ENCODE measurements around the gene MPP3.

The MPP3 gene

DNA sequence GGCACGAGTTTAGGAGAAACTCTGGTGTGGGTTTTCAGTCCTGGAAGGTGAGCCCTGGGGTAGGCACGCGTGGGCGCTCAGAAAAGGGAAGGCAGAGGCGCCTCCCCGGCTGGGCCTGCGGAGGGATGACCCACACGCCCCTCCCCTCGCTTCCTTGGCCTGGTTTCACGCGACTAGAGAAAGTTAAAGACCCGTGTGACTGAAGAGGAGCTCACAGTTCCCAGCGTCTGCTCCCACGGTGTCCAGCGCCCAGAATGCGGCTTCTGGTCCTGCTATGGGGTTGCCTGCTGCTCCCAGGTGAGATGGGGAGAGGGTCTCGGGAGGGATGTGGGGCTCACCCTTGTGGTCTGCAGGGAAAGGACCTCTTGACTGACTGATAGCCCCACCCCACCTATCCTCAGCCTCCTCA, 14.0 kb upstream of the MPP3 start, which contains the start of gene CD300LG:
Gene CD300LG, plus strand, starts transcription at position 214 of the 409 bp plus-strand sequence. Its CDS starts 41 bp downstream, at position 255.
- no peaks in the 10 kb centered on the region for H3K4me1 ChIP-seq (ENCODE audit: low read depth, poor library complexity, severe bottlenecking)
- no peak within 1 kb of the TSS for H3K4me3 ChIP-seq (IDR thresholded peaks at IDR 0.05; ENCODE audit: insufficient read depth, low read depth, low read length)
- TF ChIP-seq, protein P1, sequence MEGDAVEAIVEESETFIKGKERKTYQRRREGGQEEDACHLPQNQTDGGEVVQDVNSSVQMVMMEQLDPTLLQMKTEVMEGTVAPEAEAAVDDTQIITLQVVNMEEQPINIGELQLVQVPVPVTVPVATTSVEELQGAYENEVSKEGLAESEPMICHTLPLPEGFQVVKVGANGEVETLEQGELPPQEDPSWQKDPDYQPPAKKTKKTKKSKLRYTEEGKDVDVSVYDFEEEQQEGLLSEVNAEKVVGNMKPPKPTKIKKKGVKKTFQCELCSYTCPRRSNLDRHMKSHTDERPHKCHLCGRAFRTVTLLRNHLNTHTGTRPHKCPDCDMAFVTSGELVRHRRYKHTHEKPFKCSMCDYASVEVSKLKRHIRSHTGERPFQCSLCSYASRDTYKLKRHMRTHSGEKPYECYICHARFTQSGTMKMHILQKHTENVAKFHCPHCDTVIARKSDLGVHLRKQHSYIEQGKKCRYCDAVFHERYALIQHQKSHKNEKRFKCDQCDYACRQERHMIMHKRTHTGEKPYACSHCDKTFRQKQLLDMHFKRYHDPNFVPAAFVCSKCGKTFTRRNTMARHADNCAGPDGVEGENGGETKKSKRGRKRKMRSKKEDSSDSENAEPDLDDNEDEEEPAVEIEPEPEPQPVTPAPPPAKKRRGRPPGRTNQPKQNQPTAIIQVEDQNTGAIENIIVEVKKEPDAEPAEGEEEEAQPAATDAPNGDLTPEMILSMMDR (conservative IDR thresholded peaks at IDR 0.05; ENCODE audit: low read depth, low read length): no peak
- H4K20me1 ChIP-seq (ENCODE audit: insufficient read depth): no peaks in the 10 kb centered on the region
- H3K79me2 ChIP-seq (ENCODE audit: insufficient read depth, low read depth): no peaks in the 10 kb centered on the region
- no peak within 1 kb of the TSS for H3K9ac ChIP-seq
- no peak within 1 kb of the TSS for H3K27ac ChIP-seq
- H2AFZ ChIP-seq (ENCODE audit: low read depth): peak within 1 kb of the TSS; percentile 7; the same call in 1 of the 2 replicates
- H3K36me3 ChIP-seq (ENCODE audit: insufficient read depth): no peaks in the 10 kb centered on the region
- peaks cover 19% of the 10 kb centered on the region; the same call in 1 of the 2 replicates for H3K27me3 ChIP-seq (ENCODE audit: insufficient read depth, low read depth)
- H3K4me2 ChIP-seq: no peak within 1 kb of the TSS

DNA sequence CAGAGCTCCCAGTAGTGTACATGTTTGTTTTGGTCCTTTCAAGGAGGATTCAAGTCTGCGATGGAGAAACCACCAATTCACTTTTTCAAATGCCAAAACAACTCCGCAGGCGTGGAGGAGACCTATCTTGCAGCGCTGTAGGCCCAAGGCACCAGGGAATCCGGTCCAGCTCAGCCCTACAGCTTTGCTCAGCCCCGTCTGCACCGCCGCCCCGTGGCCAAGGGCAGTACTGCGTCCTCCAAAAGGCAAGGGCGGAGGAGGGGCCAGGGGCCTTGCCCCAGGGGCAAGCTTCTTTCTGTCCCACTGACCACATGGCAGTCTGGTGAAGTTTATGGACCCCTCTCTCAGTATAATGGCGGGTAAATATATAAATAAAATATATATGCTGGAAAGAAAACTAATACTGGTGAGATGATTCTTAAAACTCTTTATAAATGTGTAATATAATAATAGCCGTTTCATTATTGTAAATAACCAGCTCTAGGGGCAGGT, 13.3 kb upstream of the MPP3 start:
- H3K27ac ChIP-seq: no peak overlapping the region
- no peaks in the 10 kb centered on the region for H3K4me1 ChIP-seq (ENCODE audit: low read depth, poor library complexity, severe bottlenecking)
- H2AFZ ChIP-seq (ENCODE audit: low read depth): peak overlapping the region; percentile 7; the same call in 1 of the 2 replicates
- no peak overlapping the region for H3K9ac ChIP-seq
- H3K79me2 ChIP-seq (ENCODE audit: insufficient read depth, low read depth): no peaks in the 10 kb centered on the region
- no peaks in the 10 kb centered on the region for H3K36me3 ChIP-seq (ENCODE audit: insufficient read depth)
- H3K4me2 ChIP-seq: no peak overlapping the region
- H3K4me3 ChIP-seq (IDR thresholded peaks at IDR 0.05; ENCODE audit: insufficient read depth, low read depth, low read length): no peak overlapping the region
- H3K27me3 ChIP-seq (ENCODE audit: insufficient read depth, low read depth): peaks cover 18% of the 10 kb centered on the region; the same call in 1 of the 2 replicates
- no peaks in the 10 kb centered on the region for H4K20me1 ChIP-seq (ENCODE audit: insufficient read depth)
- TF ChIP-seq, protein P1 (conservative IDR thresholded peaks at IDR 0.05; ENCODE audit: low read depth, low read length): peak; percentile 96

DNA sequence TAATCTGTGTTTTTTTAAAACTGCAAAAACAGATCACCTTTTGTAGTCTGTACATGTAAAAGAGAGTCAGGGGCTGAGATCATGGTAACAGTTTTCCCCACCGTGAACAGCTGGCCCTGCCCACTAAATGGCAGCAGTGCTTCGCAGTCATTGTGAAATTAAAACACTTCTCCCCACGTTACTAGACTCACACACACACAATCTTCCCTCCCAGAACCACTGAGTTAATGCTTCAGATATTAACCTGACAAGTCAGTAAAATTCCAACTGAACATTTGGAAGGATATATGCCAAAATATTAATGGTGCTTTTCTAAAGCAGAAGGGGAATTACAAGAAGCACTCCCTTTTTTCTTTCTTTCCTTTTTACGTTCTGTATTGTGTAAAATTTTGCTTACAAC, 12.8 kb upstream of the MPP3 start:
- Histone ChIP-seq H4K20me1 (ENCODE audit: insufficient read depth) (no peaks in the 10 kb centered on the region), H3K36me3 (ENCODE audit: insufficient read depth) (no peaks in the 10 kb centered on the region), H3K27ac (no peak overlapping the region), H3K79me2 (ENCODE audit: insufficient read depth, low read depth) (no peaks in the 10 kb centered on the region), H3K4me2 (no peak overlapping the region), H3K9ac (no peak overlapping the region), H3K4me1 (ENCODE audit: low read depth, poor library complexity, severe bottlenecking) (no peaks in the 10 kb centered on the region), H3K27me3 (ENCODE audit: insufficient read depth, low read depth) (peaks cover 15% of the 10 kb centered on the region; the same call in 1 of the 2 replicates), H3K4me3 (IDR thresholded peaks at IDR 0.05; ENCODE audit: insufficient read depth, low read depth, low read length) (no peak overlapping the region), H2AFZ (ENCODE audit: low read depth) (peak overlapping the region; percentile 7; the same call in 1 of the 2 replicates)
- TF ChIP-seq, protein P1 (conservative IDR thresholded peaks at IDR 0.05; ENCODE audit: low read depth, low read length): no peak

DNA sequence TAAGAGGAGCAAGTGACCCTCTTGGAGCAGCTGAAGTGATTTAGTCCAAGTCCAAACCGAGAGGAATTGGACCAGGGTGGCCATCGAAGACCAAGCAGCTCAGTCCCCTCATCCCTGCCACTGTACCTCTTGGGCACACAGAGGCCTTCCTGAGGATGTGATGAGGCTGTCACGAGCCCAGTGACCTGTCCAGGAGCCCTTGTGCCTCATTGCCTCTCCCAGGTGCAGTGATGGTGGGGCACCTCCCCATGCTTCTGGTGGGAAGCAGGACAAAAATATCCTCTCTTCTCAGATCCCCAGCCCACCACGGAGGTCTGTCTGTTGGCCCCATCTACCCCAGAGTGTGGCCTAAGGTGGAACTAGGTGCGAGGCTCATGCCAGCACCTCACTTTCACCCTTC, 11.3 kb upstream of the MPP3 start:
- Histone ChIP-seq H3K27me3 (ENCODE audit: insufficient read depth, low read depth) (peaks cover 15% of the 10 kb centered on the region; the same call in 1 of the 2 replicates), H4K20me1 (ENCODE audit: insufficient read depth) (no peaks in the 10 kb centered on the region), H3K36me3 (ENCODE audit: insufficient read depth) (no peaks in the 10 kb centered on the region), H3K9ac (no peak overlapping the region), H3K4me3 (IDR thresholded peaks at IDR 0.05; ENCODE audit: insufficient read depth, low read depth, low read length) (no peak overlapping the region), H3K79me2 (ENCODE audit: insufficient read depth, low read depth) (no peaks in the 10 kb centered on the region), H3K27ac (no peak overlapping the region), H2AFZ (ENCODE audit: low read depth) (no peak overlapping the region), H3K4me1 (ENCODE audit: low read depth, poor library complexity, severe bottlenecking) (peaks cover 7% of the 10 kb centered on the region), H3K4me2 (no peak overlapping the region)
- TF ChIP-seq, protein P1 (conservative IDR thresholded peaks at IDR 0.05; ENCODE audit: low read depth, low read length): no peak
